GM21576 (cell line): ENCODE results near the gene FDX1.

ENCODE experiments used
- ATAC-seq: cut with Tn5 transposase; IDR thresholded peaks from one replicate; pipeline ENCODE4 v1.9.1; 2021; ENCODE audit warnings: mild to moderate bottlenecking, moderate library complexity; ENCODE audit not compliant: unreplicated experiment

FDX1 gene

GRCh38 chr11:110455718-110456117 is 26.0 kb downstream of the FDX1 start:
- no peak for ATAC-seq

- no peak for ATAC-seq
Observed at GRCh38 chr11:110463153-110463552, 33.4 kb downstream of the FDX1 start.

- no peak for ATAC-seq
Observed at GRCh38 chr11:110465231-110465630, 35.5 kb downstream of the FDX1 start.

- no peak for ATAC-seq
Observed at GRCh38 chr11:110467556-110467955, 37.8 kb downstream of the FDX1 start.

- ATAC-seq = no peak
Observed at GRCh38 chr11:110468121-110468520, 38.4 kb downstream of the FDX1 start.

- no peak for ATAC-seq
Observed at GRCh38 chr11:110469127-110469526, 39.4 kb downstream of the FDX1 start.

- no peak for ATAC-seq
Observed at GRCh38 chr11:110470716-110471115, 41.0 kb downstream of the FDX1 start.

GRCh38 chr11:110471371-110471770 is 41.6 kb downstream of the FDX1 start:
- no peak for ATAC-seq

GRCh38 chr11:110472858-110473257 is 43.1 kb downstream of the FDX1 start:
- ATAC-seq = no peak

- ATAC-seq = no peak
Observed at GRCh38 chr11:110473706-110474105, 44.0 kb downstream of the FDX1 start.

- no peak for ATAC-seq
Observed at GRCh38 chr11:110474578-110474977, 44.8 kb downstream of the FDX1 start.

- ATAC-seq = no peak
Observed at GRCh38 chr11:110475671-110476070, 45.9 kb downstream of the FDX1 start.

- no peak for ATAC-seq
Observed at GRCh38 chr11:110478410-110478809, 48.7 kb downstream of the FDX1 start.

GRCh38 chr11:110479108-110480101 is 49.7 kb downstream of the FDX1 start:
- ATAC-seq = no peak

- no peak for ATAC-seq
Observed at GRCh38 chr11:110481523-110481922, 51.8 kb downstream of the FDX1 start.

GRCh38 chr11:110486156-110486555 is 56.4 kb downstream of the FDX1 start:
- ATAC-seq = no peak

- no peak for ATAC-seq
Observed at GRCh38 chr11:110488446-110488845, 58.7 kb downstream of the FDX1 start.

GRCh38 chr11:110490886-110491285 is 61.1 kb downstream of the FDX1 start:
- ATAC-seq = no peak

GRCh38 chr11:110491577-110492320 is 62.0 kb downstream of the FDX1 start:
- ATAC-seq = no peak

- no peak for ATAC-seq
Observed at GRCh38 chr11:110492321-110492685, 62.6 kb downstream of the FDX1 start.

- ATAC-seq = no peak
Observed at GRCh38 chr11:110493346-110493745, 63.6 kb downstream of the FDX1 start.
